Gastrocnemius medialis (tissue), 4 donors: Measurements from ENCODE around the gene PRKN. TPM values are rescaled to one million over a fixed set of nuclear protein-coding genes. Genes with fewer than 3 reads are reported as not detected.

Experiments used
- ATAC-seq, 2 donors: fragments of 150-250 bp; one replicate each; pipeline ENCODE4 v1.9.1; 2016
- DNase-seq, 2 donors: peaks; one replicate each; pipeline ENCODE4 v3.0.0-alpha.2; 2019
- H3K27ac ChIP-seq, 4 donors: fragments of 200-600 bp; sonication (generic); 1 replicate in 1 of 4; 2 replicates in 3 of 4; pipeline ENCODE4 v1.5.1; 2016 to 2018; ENCODE audit warnings: mild to moderate bottlenecking in 2 of 4, moderate library complexity in 1 of 4
- H3K27me3 ChIP-seq, 3 donors: fragments of 200-600 bp; sonication (generic) in 2 of 3; 1 replicate in 1 of 3; 2 replicates in 2 of 3; pipeline versions ENCODE4 v1.5.1 to v1.6.0; 2016 to 2019; ENCODE audit warnings: mild to moderate bottlenecking in 1 of 3, moderate library complexity in 1 of 3
- H3K36me3 ChIP-seq, 2 donors: fragments of 200-600 bp; sonication (generic) in 1 of 2; one replicate each; pipeline ENCODE4 v1.5.1; 2017 to 2018
- H3K4me1 ChIP-seq, 2 donors: fragments of 200-600 bp; sonication (generic) in 1 of 2; one replicate each; pipeline ENCODE4 v1.5.1; 2016 to 2017; ENCODE audit warnings: mild to moderate bottlenecking in 2 of 2
- H3K4me3 ChIP-seq, 4 donors: fragments of 200-600 bp; sonication (generic) in 3 of 4; 1 replicate in 1 of 4; 2 replicates in 3 of 4; pipeline ENCODE4 v1.5.1; 2016 to 2019; ENCODE audit warnings: mild to moderate bottlenecking in 2 of 4
- H3K9me3 ChIP-seq, 3 donors: fragments of 200-600 bp; sonication (generic) in 2 of 3; 1 replicate in 1 of 3; 2 replicates in 2 of 3; pipeline ENCODE4 v1.5.1; 2016 to 2019
- CTCF ChIP-seq, 5 experiments: fragments of 450-650 bp in 3 of 5; fragments of 200-600 bp in 2 of 5; sonication (generic) in 2 of 5; IDR thresholded peaks in 4 of 5; conservative IDR thresholded peaks in 1 of 5; 1 replicate in 4 of 5; 2 replicates in 1 of 5; pipeline ENCODE4 v1.5.1; 2016 to 2019; ENCODE audit warnings: antibody characterized with exemption in 5 of 5, mild to moderate bottlenecking in 3 of 5, moderate library complexity in 3 of 5
- POLR2A ChIP-seq, 2 donors: fragments of 450-650 bp; IDR thresholded peaks; one replicate each; pipeline ENCODE4 v1.6.1; 2017; ENCODE audit warnings: antibody characterized with exemption in 2 of 2, mild to moderate bottlenecking in 2 of 2, moderate library complexity in 2 of 2
- in situ Hi-C, 4 donors: fragments of 200-750 bp; cut with MboI; loops; one replicate each; pipeline versions ENCODE4 v1.15.0 to v1.8.0; 2017; ENCODE audit warnings: low sequenced_read_pairs in 4 of 4
- intact Hi-C: fragments of 100-400 bp; cut with DNase I; formaldehyde crosslinking; loops from one replicate; pipeline ENCODE4 v1.15.1; 2023; ENCODE audit warnings: low total_unique reads
- total RNA-seq, 4 donors: library from RNA; depleted of rRNA; stranded (reverse); fragments of >200 nt; gene quantifications; one replicate each; pipeline versions ENCODE4 v1.1.0 to v1.2.3, GENCODE V29; 2016

PRKN gene
- total RNA-seq, 4 donors from 2014 or later: 8.4 to 21.6 (median 13.7) TPM

- TF ChIP-seq CTCF (IDR thresholded peaks at IDR 0.05 in 4 of 5, conservative IDR thresholded peaks at IDR 0.05 in 1 of 5) (no peak), POLR2A (IDR thresholded peaks at IDR 0.05) (no peak)
- in situ Hi-C loops: no loop called here
- intact Hi-C loops: no loop called here
- Histone ChIP-seq H3K4me1 (peaks cover 0 to 8% of the 10 kb centered on the region in 2 donors), H3K27ac (no peak overlapping the region), H3K4me3 (no peak overlapping the region), H3K9me3 (no peaks in the 10 kb centered on the region), H3K36me3 (no peaks in the 10 kb centered on the region), H3K27me3 (no peaks in the 10 kb centered on the region)
- DNase-seq (no peak), ATAC-seq (no peak)
Observed at GRCh38 chr6:161956082-161956481, 771.5 kb downstream of the PRKN start.

GRCh38 chr6:161954699-161955276 is 772.8 kb downstream of the PRKN start:
- intact Hi-C loops: no loop called here
- Histone ChIP-seq H3K27ac (no peak overlapping the region), H3K36me3 (no peaks in the 10 kb centered on the region), H3K4me1 (peaks cover 0 to 10% of the 10 kb centered on the region in 2 donors), H3K9me3 (no peaks in the 10 kb centered on the region), H3K27me3 (no peaks in the 10 kb centered on the region), H3K4me3 (no peak overlapping the region)
- no peak for ATAC-seq
- in situ Hi-C loops: no loop called here
- DNase-seq: no peak
- TF ChIP-seq CTCF (IDR thresholded peaks at IDR 0.05 in 4 of 5, conservative IDR thresholded peaks at IDR 0.05 in 1 of 5): no peak

GRCh38 chr6:161954077-161954476 is 773.5 kb downstream of the PRKN start:
- H3K4me3 ChIP-seq: no peak overlapping the region
- peaks cover 0 to 10% of the 10 kb centered on the region in 2 donors for H3K4me1 ChIP-seq
- no peaks in the 10 kb centered on the region for H3K36me3 ChIP-seq
- no peak for TF ChIP-seq POLR2A (IDR thresholded peaks at IDR 0.05)
- no peak for TF ChIP-seq CTCF (IDR thresholded peaks at IDR 0.05 in 4 of 5, conservative IDR thresholded peaks at IDR 0.05 in 1 of 5)
- no peak for DNase-seq
- no peaks in the 10 kb centered on the region for H3K9me3 ChIP-seq
- H3K27ac ChIP-seq: no peak overlapping the region
- H3K27me3 ChIP-seq: no peaks in the 10 kb centered on the region
- intact Hi-C loops (no loop called here), in situ Hi-C loops (no loop called here)
- ATAC-seq: no peak

- intact Hi-C loops (no loop called here), in situ Hi-C loops (no loop called here)
- H3K4me3 ChIP-seq: no peak overlapping the region
- no peak for DNase-seq
- H3K36me3 ChIP-seq: no peaks in the 10 kb centered on the region
- peak overlapping the region in 1 of 4 donors; percentile 12 for H3K27ac ChIP-seq
- TF ChIP-seq POLR2A (IDR thresholded peaks at IDR 0.05): no peak
- no peak for TF ChIP-seq CTCF (IDR thresholded peaks at IDR 0.05 in 4 of 5, conservative IDR thresholded peaks at IDR 0.05 in 1 of 5)
- H3K9me3 ChIP-seq: no peaks in the 10 kb centered on the region
- no peak for ATAC-seq
- no peaks in the 10 kb centered on the region for H3K27me3 ChIP-seq
- peaks cover 0 to 10% of the 10 kb centered on the region in 2 donors for H3K4me1 ChIP-seq
Observed at GRCh38 chr6:161951126-161951525, 776.4 kb downstream of the PRKN start.

GRCh38 chr6:161949531-161949930 is 778.0 kb downstream of the PRKN start:
- DNase-seq (no peak), ATAC-seq (no peak)
- TF ChIP-seq CTCF (IDR thresholded peaks at IDR 0.05 in 4 of 5, conservative IDR thresholded peaks at IDR 0.05 in 1 of 5) (no peak), POLR2A (IDR thresholded peaks at IDR 0.05) (no peak)
- H3K4me1 ChIP-seq: peaks cover 0 to 10% of the 10 kb centered on the region in 2 donors
- no peaks in the 10 kb centered on the region for H3K27me3 ChIP-seq
- in situ Hi-C loops: no loop called here
- no peak overlapping the region for H3K4me3 ChIP-seq
- no peak overlapping the region for H3K27ac ChIP-seq
- no peaks in the 10 kb centered on the region for H3K9me3 ChIP-seq
- H3K36me3 ChIP-seq: no peaks in the 10 kb centered on the region
- intact Hi-C loops: no loop called here
